GM12865 (cell line): ENCODE results near the gene SAE1.

Experiments
- DNase-seq: peaks from one replicate; pipeline ENCODE4 v3.0.0; 2010; ENCODE audit warnings: low read depth
- H3K4me3 ChIP-seq: 2 replicates; pipeline ENCODE4 v1.5.1; 2011; ENCODE audit warnings: mild to moderate bottlenecking, low read depth, low read length, control low read depth
- TF ChIP-seq, protein P1 (sequence below): IDR thresholded peaks from 2 replicates; pipeline ENCODE4 v1.5.1; 2011; ENCODE audit warnings: low read length, control low read depth, low read depth, inconsistent platforms; ENCODE audit not compliant: insufficient read depth; ENCODE audit errors: missing control alignments

SAE1 gene

GRCh38 chr19:47256693-47257410 lies 126.2 kb downstream of the SAE1 start:
- peak overlapping the region; percentile 83 for H3K4me3 ChIP-seq
- TF ChIP-seq, protein P1, sequence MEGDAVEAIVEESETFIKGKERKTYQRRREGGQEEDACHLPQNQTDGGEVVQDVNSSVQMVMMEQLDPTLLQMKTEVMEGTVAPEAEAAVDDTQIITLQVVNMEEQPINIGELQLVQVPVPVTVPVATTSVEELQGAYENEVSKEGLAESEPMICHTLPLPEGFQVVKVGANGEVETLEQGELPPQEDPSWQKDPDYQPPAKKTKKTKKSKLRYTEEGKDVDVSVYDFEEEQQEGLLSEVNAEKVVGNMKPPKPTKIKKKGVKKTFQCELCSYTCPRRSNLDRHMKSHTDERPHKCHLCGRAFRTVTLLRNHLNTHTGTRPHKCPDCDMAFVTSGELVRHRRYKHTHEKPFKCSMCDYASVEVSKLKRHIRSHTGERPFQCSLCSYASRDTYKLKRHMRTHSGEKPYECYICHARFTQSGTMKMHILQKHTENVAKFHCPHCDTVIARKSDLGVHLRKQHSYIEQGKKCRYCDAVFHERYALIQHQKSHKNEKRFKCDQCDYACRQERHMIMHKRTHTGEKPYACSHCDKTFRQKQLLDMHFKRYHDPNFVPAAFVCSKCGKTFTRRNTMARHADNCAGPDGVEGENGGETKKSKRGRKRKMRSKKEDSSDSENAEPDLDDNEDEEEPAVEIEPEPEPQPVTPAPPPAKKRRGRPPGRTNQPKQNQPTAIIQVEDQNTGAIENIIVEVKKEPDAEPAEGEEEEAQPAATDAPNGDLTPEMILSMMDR: no peak
- DNase-seq: peak; percentile 99

- DNase-seq: no peak
- TF ChIP-seq, protein P1: no peak
- H3K4me3 ChIP-seq: peak overlapping the region; percentile 83
Measured at GRCh38 chr19:47257411-47258169, 127.0 kb downstream of the SAE1 start.

GRCh38 chr19:47258434-47258833 lies 127.8 kb downstream of the SAE1 start:
- TF ChIP-seq, protein P1: no peak
- H3K4me3 ChIP-seq: no peak overlapping the region; the same call in 1 of the 2 replicates
- no peak for DNase-seq

DNA sequence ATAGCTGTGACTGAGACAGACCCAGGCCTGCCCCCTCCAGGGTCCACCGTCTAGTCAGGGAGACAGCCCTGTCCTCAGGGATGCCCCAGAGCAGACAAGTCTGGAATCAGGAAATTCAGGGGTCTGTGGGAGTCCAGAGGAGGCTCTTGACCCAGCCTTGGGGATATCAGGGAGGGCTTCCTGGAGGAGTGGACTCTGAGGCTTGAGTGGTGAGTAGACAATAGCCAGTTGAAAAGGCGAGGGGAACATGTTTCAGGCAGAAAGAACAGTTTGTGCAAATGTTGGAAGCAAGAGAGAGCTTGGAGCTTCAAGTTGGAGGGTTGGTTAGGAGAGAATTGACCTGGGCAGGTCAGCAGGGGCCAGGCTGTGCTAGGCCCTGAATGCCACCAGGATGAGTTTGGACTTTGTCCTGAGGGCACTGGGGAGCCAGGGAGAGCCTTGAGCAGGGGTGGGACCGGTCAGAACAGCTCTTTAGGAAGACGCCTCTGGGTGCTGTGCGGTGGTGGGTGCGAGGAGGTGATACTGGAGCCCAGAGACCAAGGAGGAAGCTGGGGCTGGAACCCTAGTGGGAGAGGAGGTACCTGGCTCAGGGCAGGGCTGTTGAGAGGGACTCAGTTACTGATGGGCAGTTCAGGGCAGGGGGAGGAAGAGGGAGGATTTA lies 128.4 kb downstream of the SAE1 start:
- DNase-seq: no peak
- TF ChIP-seq, protein P1: no peak
- H3K4me3 ChIP-seq: no peak overlapping the region
